GM12873 (cell line): ENCODE data around the gene CUBN.

ENCODE experiments used
- CTCF ChIP-seq: IDR thresholded peaks from 2 replicates; pipeline ENCODE4 v1.5.1; 2012; ENCODE audit warnings: low read depth, mild to moderate bottlenecking, moderate library complexity, low read length, control low read depth; ENCODE audit not compliant: insufficient read depth; ENCODE audit errors: missing control alignments

Gene CUBN

DNA sequence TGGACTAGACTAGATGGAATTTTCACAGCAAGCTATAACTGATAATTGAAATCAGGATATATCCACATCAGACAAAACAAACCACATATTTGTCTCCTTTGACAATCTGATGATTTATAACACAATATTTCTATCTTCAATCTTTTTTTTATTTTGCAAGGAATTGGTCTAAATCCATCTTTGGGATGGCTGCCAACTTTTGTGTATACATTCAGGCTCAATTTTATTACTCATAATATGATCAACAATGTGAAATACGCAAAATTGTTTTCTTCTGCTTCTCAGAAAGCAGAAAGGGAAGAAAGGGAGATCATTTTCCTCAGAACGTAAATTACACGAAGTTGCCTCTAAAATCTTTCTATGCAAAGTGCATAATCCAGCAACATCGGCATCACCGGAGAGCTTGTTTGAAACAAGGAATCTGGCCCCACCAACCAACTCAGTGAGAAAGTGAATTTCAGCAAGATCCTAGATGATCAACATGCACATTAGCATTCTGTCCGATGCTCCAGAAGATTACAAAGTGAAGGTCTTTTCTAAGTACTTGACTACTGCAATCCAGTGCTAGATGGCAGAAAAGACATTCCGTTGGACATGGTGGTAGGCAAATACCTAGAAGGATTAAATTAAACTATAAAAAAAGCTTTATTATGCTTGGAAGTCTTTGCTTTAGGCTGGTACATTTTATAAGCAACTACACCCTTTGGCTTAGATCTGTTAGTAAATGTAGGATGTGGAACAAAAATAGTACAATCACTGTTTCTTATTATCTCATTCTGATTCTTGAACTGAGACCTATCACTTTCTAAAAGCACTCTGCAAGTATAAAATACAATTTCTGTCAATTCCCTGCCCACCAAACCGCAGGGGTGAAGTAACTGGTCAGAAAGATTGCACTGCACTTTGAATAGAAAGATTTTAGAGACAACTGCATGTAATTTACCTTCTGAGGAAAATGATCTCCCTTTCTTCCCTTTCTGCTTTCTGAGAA, 186.0 kb downstream of the CUBN start:
- TF ChIP-seq CTCF: no peak

GRCh38 chr10:16942381-16943078, 187.1 kb downstream of the CUBN start:
- TF ChIP-seq CTCF: no peak

- TF ChIP-seq CTCF: no peak
Measured at GRCh38 chr10:16941870-16942269, 187.7 kb downstream of the CUBN start.

DNA sequence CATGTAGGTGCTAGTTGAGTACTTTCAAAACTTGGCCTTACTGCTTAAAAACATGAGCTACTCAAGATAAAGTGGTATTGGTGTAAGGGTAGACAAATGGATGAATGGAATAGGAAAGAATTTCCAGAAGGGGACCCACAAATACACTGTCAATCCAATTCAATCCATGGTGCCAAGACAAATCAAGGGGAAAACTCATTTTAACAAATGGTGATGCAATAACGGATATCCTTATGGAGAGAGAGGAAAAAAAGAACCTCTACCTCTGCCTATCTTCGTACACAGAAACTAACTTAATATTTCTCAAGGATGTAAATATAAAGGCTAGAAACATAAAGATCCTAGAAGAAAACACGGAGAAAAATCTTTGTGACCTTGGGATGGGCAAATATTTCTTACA, 188.5 kb downstream of the CUBN start:
- TF ChIP-seq CTCF: no peak

DNA sequence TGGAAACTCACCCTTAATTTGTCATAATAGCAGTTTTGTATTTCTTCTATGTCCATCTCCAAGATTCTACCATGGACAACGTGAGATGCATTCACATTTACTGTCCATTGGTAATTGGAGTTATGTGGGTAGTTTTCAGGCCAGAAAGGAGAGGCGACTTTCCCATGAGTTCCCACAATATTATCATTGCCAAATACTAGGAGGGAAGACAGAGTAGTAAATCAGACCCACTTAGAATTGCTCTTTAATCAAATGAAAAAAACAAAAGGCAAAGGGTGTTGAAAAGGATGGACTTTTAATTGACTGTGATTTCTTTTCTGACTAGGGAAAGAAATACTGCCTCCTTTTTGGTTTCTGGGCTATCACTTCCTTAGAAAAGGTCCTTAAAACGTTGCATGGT, 190.7 kb downstream of the CUBN start:
- no peak for TF ChIP-seq CTCF

- no peak for TF ChIP-seq CTCF
Measured at GRCh38 chr10:16934461-16934860, 195.2 kb downstream of the CUBN start.

DNA sequence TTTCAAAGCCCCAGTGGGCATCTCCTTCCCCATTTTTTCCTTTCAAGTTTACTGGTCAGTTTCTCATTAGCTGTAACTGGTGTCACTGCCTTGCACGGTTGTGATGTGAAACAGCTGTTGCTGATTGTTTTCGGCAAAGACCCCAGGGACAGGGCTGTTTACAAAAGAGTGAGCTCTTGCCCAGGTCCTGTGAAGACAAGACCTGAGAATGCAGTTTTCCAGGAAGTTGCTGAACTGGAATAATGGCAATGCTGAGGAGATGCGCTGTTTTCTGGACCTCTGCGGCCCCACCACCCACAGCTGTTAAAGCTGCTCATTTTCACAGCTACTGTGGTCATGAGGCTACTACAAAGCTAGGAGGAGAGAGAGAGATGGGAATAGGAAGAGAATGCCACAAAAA, 195.8 kb downstream of the CUBN start:
- no peak for TF ChIP-seq CTCF
